BJ (cell line): ENCODE results near the gene C4orf51. TPM values are rescaled to one million over a fixed set of nuclear protein-coding genes. Genes with fewer than 3 reads are reported as not detected.
"Not testable (repeated sequence)": the region's sequence is repeated elsewhere in the genome, so short reads cannot be mapped to it uniquely, and the experiment has no call there.

Source experiments
- CTCF ChIA-PET: fragments of 350-600 bp; formaldehyde crosslinking; extraction: SDS; loops from one replicate; lab custom pipeline; 2021; ENCODE audit warnings: antibody characterized with exemption, inconsistent platforms; lab: Yijun Ruan, JAX
- POLR2A ChIA-PET: fragments of 300-600 bp; sonication (Branson Sonifier 250); formaldehyde crosslinking; extraction: SDS; loops from one replicate; lab custom pipeline; 2021; ENCODE audit warnings: antibody characterized with exemption; lab: Charles Lee
- DNase-seq: peaks from one replicate; pipeline ENCODE4 v3.0.0-alpha.2; 2011; ENCODE audit warnings: low read depth
- H3K27me3 ChIP-seq: 2 replicates; pipeline ENCODE4 v1.6.0; 2011; ENCODE audit warnings: low read length; ENCODE audit not compliant: control insufficient read depth, insufficient read depth
- H3K36me3 ChIP-seq: 2 replicates; pipeline ENCODE4 v1.5.1; 2011; ENCODE audit warnings: low read length; ENCODE audit not compliant: control insufficient read depth, insufficient read depth
- H3K4me3 ChIP-seq: 2 replicates; pipeline ENCODE4 v1.5.1; 2011; ENCODE audit warnings: low read depth, mild to moderate bottlenecking, control low read depth, low read length
- CTCF ChIP-seq: IDR thresholded peaks from 2 replicates; pipeline ENCODE4 v1.5.1; 2011; ENCODE audit warnings: low read depth, mild to moderate bottlenecking, control low read depth, inconsistent platforms, low read length, moderate library complexity; ENCODE audit not compliant: insufficient read depth
- polyA minus RNA-seq: library from RNA; depleted of rRNA, polyadenylated mRNA; stranded (reverse); fragments of >200 nt; gene quantifications from 2 replicates; pipeline ENCODE4 v1.2.3, GENCODE V29; 2011; rRNA and poly(A)+ RNA removed
- polyA plus RNA-seq: library from polyadenylated mRNA; depleted of rRNA; stranded (reverse); fragments of >200 nt; gene quantifications from 2 replicates; pipeline ENCODE4 v1.2.3, GENCODE V29; 2011; rRNA removed

The C4orf51 gene
- polyA plus RNA-seq: not detected in 2 replicates
- polyA minus RNA-seq: not detected in 2 replicates

DNA sequence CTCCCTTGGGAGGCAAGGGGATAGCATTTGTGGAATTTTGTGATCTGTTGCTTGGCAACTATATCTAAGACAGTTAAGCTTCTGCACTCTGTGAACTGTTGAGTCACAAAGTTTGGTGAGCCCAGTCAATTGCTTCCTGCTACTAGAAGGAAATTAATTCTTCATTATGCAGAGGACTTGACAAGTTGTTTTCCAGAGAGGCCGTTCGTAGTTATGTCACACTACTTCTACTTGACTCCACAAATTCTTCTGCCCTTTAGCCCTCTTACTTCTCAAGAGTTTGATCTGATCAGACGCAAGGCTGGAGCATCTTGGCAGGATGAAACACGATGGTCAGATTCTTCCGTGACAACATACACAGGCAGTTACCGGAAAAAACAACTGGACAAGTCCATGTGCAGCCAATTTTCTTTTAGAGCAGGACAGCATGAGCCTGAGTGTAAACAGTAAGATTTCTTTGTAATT is at the start of gene C4orf51:
C4orf51 (plus strand) TSS at position 156 of the 465 bp plus-strand sequence; CDS start at position 214, 58 bp downstream.
- Histone ChIP-seq H3K36me3 (no peaks in the 10 kb centered on the region), H3K4me3 (no peak within 1 kb of the TSS), H3K27me3 (no peaks in the 10 kb centered on the region)
- no peak for TF ChIP-seq CTCF
- CTCF ChIA-PET: no interaction called here
- POLR2A ChIA-PET: no interaction called here
- DNase-seq: peak; percentile 27

DNA sequence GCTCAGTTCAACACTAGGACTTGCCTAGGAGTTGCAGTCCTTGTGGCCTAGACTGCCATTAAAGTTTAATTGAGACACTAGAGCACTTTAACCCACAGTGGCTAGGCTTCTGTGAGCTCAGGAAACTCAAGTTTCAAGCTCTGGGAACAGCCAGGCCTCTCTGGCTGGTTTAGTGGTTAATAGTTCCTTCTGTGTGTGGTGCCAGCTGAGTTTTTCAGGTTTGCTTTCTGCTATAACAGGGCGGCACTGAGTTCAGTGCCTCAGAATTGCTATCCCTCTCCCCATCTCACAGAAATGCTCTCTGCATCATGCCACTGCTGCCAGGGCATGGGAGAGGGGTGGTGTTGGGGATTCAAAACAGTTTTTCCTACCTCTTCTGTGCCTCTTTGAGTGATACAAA is 44.8 kb upstream of the C4orf51 start:
- no peak for TF ChIP-seq CTCF
- CTCF ChIA-PET: interaction anchor here (0.6 to 3.0 kb wide), 2 partner anchors 16 to 168 kb away, joined by 3 to 8 read pairs; partner anchors contain the start of gene MMAA
- POLR2A ChIA-PET: no interaction called here

DNA sequence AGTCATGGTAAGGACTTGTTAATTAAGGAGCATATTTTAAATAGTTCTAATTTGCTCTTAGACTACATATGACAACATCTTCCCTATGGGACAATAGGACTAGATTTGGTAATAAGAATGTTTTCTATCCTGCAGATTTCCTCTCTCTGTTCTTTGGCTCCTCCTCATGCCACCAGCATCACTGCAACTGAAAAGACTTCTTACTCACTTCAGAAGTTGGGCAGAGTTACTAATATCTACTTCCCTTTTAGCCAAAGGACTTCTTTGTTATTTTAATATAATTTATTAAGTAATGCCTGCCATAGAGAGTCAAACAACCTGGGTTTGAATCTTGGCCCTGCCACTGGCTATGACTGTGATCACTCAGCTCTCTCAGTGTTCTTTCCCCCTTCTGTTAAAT is 44.3 kb upstream of the C4orf51 start:
- ChIA-PET POLR2A (no interaction called here), CTCF (interaction anchor here (0.6 to 3.0 kb wide), 3 partner anchors 10 to 168 kb away, joined by 3 to 8 read pairs (median 3); partner anchors contain the start of gene MMAA)
- DNase-seq: no peak
- no peak for TF ChIP-seq CTCF
- H3K4me3 ChIP-seq: no peak overlapping the region
- H3K36me3 ChIP-seq: no peaks in the 10 kb centered on the region; the same call in 1 of the 2 replicates
- H3K27me3 ChIP-seq: no peaks in the 10 kb centered on the region

More for the DNA sequence above, 44.8 kb upstream of the C4orf51 start:
- DNase-seq: no peak
- Histone ChIP-seq H3K4me3 (no peak overlapping the region), H3K36me3 (no peaks in the 10 kb centered on the region; the same call in 1 of the 2 replicates), H3K27me3 (no peaks in the 10 kb centered on the region)

- ChIA-PET CTCF (no interaction called here), POLR2A (no interaction called here)
- no peak for TF ChIP-seq CTCF
- Histone ChIP-seq H3K27me3 (no peaks in the 10 kb centered on the region), H3K4me3 (no peak overlapping the region), H3K36me3 (no peaks in the 10 kb centered on the region; the same call in 1 of the 2 replicates)
- DNase-seq: no peak
Measured at GRCh38 chr4:145639186-145639698, 40.7 kb upstream of the C4orf51 start.

- H3K4me3 ChIP-seq, DNase-seq, CTCF ChIA-PET, H3K27me3 ChIP-seq, H3K36me3 ChIP-seq, POLR2A ChIA-PET: not testable (repeated sequence)
Measured at GRCh38 chr4:145640236-145640635, 39.7 kb upstream of the C4orf51 start.

GRCh38 chr4:145643295-145643694 is 36.7 kb upstream of the C4orf51 start:
- Histone ChIP-seq H3K27me3 (no peaks in the 10 kb centered on the region), H3K4me3 (no peak overlapping the region), H3K36me3 (no peaks in the 10 kb centered on the region; the same call in 1 of the 2 replicates)
- POLR2A ChIA-PET: no interaction called here
- TF ChIP-seq CTCF: no peak
- CTCF ChIA-PET: interaction anchor here (1.2 kb wide), 1 partner anchor 9 kb away, joined by 3 read pairs; no protein-coding TSS in a partner anchor
- DNase-seq: no peak
